K562 (cell line): Measurements from ENCODE around the gene B3GALT6. TPM values are rescaled to one million over a fixed set of nuclear protein-coding genes. Genes with fewer than 3 reads are reported as not detected.
A peak's percentile ranks its signal among the peaks of the same experiment; 100 is the strongest.

Source experiments
- ATAC-seq: fragments of 200-7000 bp; cut with Tn5 transposase; 3 replicates; pipeline ENCODE4 v1.9.1; 2020; ENCODE audit warnings: moderate library complexity
- BruUV-seq: library from RNA; stranded (reverse); fragments of 400-500 nt; replicated peaks from 2 replicates; lab custom pipeline; 2021; lab: Mats Ljungman, UMichigan
- CTCF ChIA-PET: fragments of 300-600 bp; formaldehyde crosslinking; extraction: SDS; loops from one replicate; lab custom pipeline; 2021; ENCODE audit warnings: low intra/inter-chr PET ratio; lab: Yijun Ruan, JAX
- POLR2A ChIA-PET: fragments of 300-600, 350-650 bp; sonication (Branson Sonifier 250); formaldehyde crosslinking; extraction: SDS; loops from one replicate; lab custom pipeline; 2021; ENCODE audit warnings: antibody characterized with exemption, inconsistent platforms; lab: Yijun Ruan, JAX
- DNase-seq, 4 experiments: peaks; one replicate each; pipeline versions ENCODE4 v3.0.0 to v3.0.0-alpha.2; 2011 to 2018; ENCODE audit warnings: low spot score in 3 of 4, mixed read lengths in 3 of 4; ENCODE audit errors: extremely low read depth in 1 of 4
- FAIRE-seq: peaks from 2 replicates; lab custom pipeline; 2011; peaks lifted over from hg19 to GRCh38; lab: Jason Lieb, UNC
- H2AFZ ChIP-seq: 2 replicates; pipeline ENCODE4 v1.6.0; 2011; ENCODE audit warnings: low read depth, low read length, control low read depth, inconsistent platforms
- H3K27ac ChIP-seq: fragments of 200-600 bp; 3 replicates; pipeline ENCODE4 v1.8.0; 2011; ENCODE audit warnings: low read depth, mild to moderate bottlenecking, control low read depth, inconsistent platforms, low read length, moderate library complexity, mixed read lengths; ENCODE audit errors: extremely low read depth
- H3K27me3 ChIP-seq, 2 experiments: fragments of 300-600 bp in 1 of 2; 2 replicates in 1 of 2; 3 replicates in 1 of 2; pipeline versions ENCODE4 v1.6.0 to v1.8.0; 2011; ENCODE audit warnings: inconsistent platforms in 2 of 2, low read length in 2 of 2, mild to moderate bottlenecking in 1 of 2, mixed read lengths in 1 of 2, moderate library complexity in 1 of 2; ENCODE audit not compliant: control insufficient read depth in 2 of 2, insufficient read depth in 2 of 2
- H3K36me3 ChIP-seq: fragments of 300-600 bp; 3 replicates; pipeline ENCODE4 v1.8.0; 2011; ENCODE audit warnings: mild to moderate bottlenecking, low read length, inconsistent platforms; ENCODE audit not compliant: control insufficient read depth, insufficient read depth
- H3K4me1 ChIP-seq, 2 experiments: fragments of 200-600 bp in 1 of 2; replicated peaks in 1 of 2; 2 replicates in 1 of 2; 3 replicates in 1 of 2; pipeline versions ENCODE4 v1.5.1 to v1.8.0; 2011; ENCODE audit warnings: inconsistent platforms in 2 of 2, low read length in 2 of 2, mild to moderate bottlenecking in 1 of 2, mixed read lengths in 1 of 2, moderate library complexity in 1 of 2; ENCODE audit not compliant: control insufficient read depth in 2 of 2, insufficient read depth in 2 of 2
- H3K4me2 ChIP-seq: 2 replicates; pipeline ENCODE4 v1.6.1; 2011; ENCODE audit warnings: low read length, control low read depth, inconsistent platforms, mixed read lengths; ENCODE audit not compliant: insufficient read depth
- H3K4me3 ChIP-seq: fragments of 200-600 bp; sonication (generic), shearing (Covaris generic); 2 replicates; pipeline ENCODE4 v1.5.1; 2016; ENCODE audit warnings: control low read depth, inconsistent platforms
- H3K79me2 ChIP-seq: fragments of 200-600 bp; 3 replicates; pipeline ENCODE4 v1.8.0; 2011; ENCODE audit warnings: low read length, inconsistent platforms; ENCODE audit not compliant: control insufficient read depth, insufficient read depth
- H3K9ac ChIP-seq, 2 experiments: 2 replicates each; pipeline versions ENCODE4 v1.6.0 to v1.6.1; 2011; ENCODE audit warnings: low read depth in 2 of 2, low read length in 2 of 2, control low read depth in 1 of 2, inconsistent platforms in 1 of 2, mild to moderate bottlenecking in 1 of 2, mixed read lengths in 1 of 2; ENCODE audit not compliant: insufficient read depth in 1 of 2
- H3K9me1 ChIP-seq: one replicate; pipeline ENCODE4 v1.6.0; 2011; ENCODE audit warnings: inconsistent platforms, mild to moderate bottlenecking, low read length, moderate library complexity; ENCODE audit not compliant: control insufficient read depth, insufficient read depth
- H3K9me3 ChIP-seq: replicated peaks from 2 replicates; pipeline ENCODE4 v1.5.1; 2011; ENCODE audit warnings: low read depth, low read length, inconsistent platforms; ENCODE audit not compliant: control insufficient read depth, insufficient read depth
- H4K20me1 ChIP-seq: replicated peaks from 2 replicates; pipeline ENCODE4 v1.6.1; 2011; ENCODE audit warnings: low read length, inconsistent platforms, mixed read lengths; ENCODE audit not compliant: control insufficient read depth, insufficient read depth
- EP300 ChIP-seq: IDR thresholded peaks from 2 replicates; pipeline ENCODE4 v1.6.1; 2012; ENCODE audit warnings: low read length, improper control_type of control experiment
- FOXP1 ChIP-seq: sonication (generic); formaldehyde crosslinking; IDR thresholded peaks from 2 replicates; pipeline ENCODE4 v1.8.0; 2022; ENCODE audit warnings: mild to moderate bottlenecking, missing genetic modification reagents
- HMGN3 ChIP-seq: IDR thresholded peaks from 2 replicates; pipeline ENCODE4 v1.6.1; 2011; ENCODE audit warnings: borderline replicate concordance, low read depth, mild to moderate bottlenecking, mixed read lengths, low read length; ENCODE audit not compliant: insufficient read length; ENCODE audit errors: extremely low read depth
- MYC ChIP-seq, 2 experiments: fragments of 250-450 bp in 1 of 2; sonication (Bioruptor Pico) in 1 of 2; IDR thresholded peaks; 2 replicates each; pipeline versions ENCODE4 v1.5.1 to v1.6.1; 2012 to 2021; ENCODE audit warnings: low read depth in 2 of 2, borderline replicate concordance in 1 of 2, improper control_type of control experiment in 1 of 2, low read length in 1 of 2, mild to moderate bottlenecking in 1 of 2, moderate library complexity in 1 of 2
- ZNF707 ChIP-seq: fragments of 250-450 bp; sonication (Bioruptor Pico); conservative IDR thresholded peaks from 2 replicates; pipeline ENCODE4 v1.8.0; 2022; ENCODE audit warnings: inconsistent platforms, mild to moderate bottlenecking, moderate library complexity
- WGBS: fragments of 100-300 bp; shearing (Covaris generic); methylation state at CpG from one replicate; pipeline ENCODE4 v1.1.6; 2016; ENCODE audit warnings: low coverage, mixed read lengths; ENCODE audit not compliant: insufficient coverage; ENCODE audit errors: missing lambda C conversion rate; 5-methylcytosine and 5-hydroxymethylcytosine counted together
- in situ Hi-C: fragments of 300-500 bp; cut with MboI; formaldehyde crosslinking; loops from 4 replicates; pipeline ENCODE4 v1.15.0; 2018; ENCODE audit warnings: inconsistent platforms, mixed read lengths
- intact Hi-C: fragments of 100-400 bp; cut with micrococcal nuclease; formaldehyde crosslinking; loops from 2 replicates; pipeline ENCODE4 v1.14.2; 2022
- polyA plus RNA-seq, 8 experiments: library from polyadenylated mRNA; depleted of rRNA in 4 of 8; stranded (reverse) in 5 of 8; unstranded in 3 of 8; fragments of >200 nt; fragmentation: Nextera tagmentation in 2 of 8; fragmentation: Illumina TruSeq in 1 of 8; extraction: Ambion mirVana in 2 of 8; extraction: Trizol in 1 of 8; gene quantifications; 2 replicates each; pipeline versions ENCODE4 v1.2.1 to v1.2.3, GENCODE V29; 2011 to 2014; ENCODE audit warnings: inconsistent platforms in 1 of 8, missing spikeins in 1 of 8
- total RNA-seq, 7 experiments: library from RNA; depleted of rRNA in 6 of 7; stranded (reverse); fragments of >200 nt in 6 of 7; fragmentation: Illumina TruSeq in 2 of 7; extraction: Trizol in 2 of 7; gene quantifications; 2 replicates each; pipeline versions ENCODE4 v1.2.1 to v1.2.3, GENCODE V29; 2011 to 2021; ENCODE audit warnings: low replicate concordance in 1 of 7
- TF ChIP-seq, protein P1 (sequence below), 2 experiments: IDR thresholded peaks; 2 replicates each; pipeline ENCODE4 v1.6.1; 2011; ENCODE audit warnings: borderline replicate concordance in 1 of 2, control low read depth in 1 of 2, low read depth in 1 of 2, low read length in 1 of 2, mild to moderate bottlenecking in 1 of 2, mixed read lengths in 1 of 2, moderate library complexity in 1 of 2; ENCODE audit not compliant: insufficient read depth in 1 of 2, insufficient read length in 1 of 2, poor library complexity in 1 of 2, severe bottlenecking in 1 of 2; ENCODE audit errors: extremely low read depth in 1 of 2
- TF ChIP-seq, protein P2 (sequence below): sonication (generic); formaldehyde crosslinking; IDR thresholded peaks from 2 replicates; pipeline ENCODE4 v1.8.1; 2023; ENCODE audit warnings: mild to moderate bottlenecking, missing genetic modification reagents

Gene B3GALT6
- total and polyA plus RNA-seq, 9 of the 15 experiments (the other 6 are each of a cell fraction or from before 2014, with no cell fraction given): 0.68 to 29.8 (median 9.9) TPM

DNA sequence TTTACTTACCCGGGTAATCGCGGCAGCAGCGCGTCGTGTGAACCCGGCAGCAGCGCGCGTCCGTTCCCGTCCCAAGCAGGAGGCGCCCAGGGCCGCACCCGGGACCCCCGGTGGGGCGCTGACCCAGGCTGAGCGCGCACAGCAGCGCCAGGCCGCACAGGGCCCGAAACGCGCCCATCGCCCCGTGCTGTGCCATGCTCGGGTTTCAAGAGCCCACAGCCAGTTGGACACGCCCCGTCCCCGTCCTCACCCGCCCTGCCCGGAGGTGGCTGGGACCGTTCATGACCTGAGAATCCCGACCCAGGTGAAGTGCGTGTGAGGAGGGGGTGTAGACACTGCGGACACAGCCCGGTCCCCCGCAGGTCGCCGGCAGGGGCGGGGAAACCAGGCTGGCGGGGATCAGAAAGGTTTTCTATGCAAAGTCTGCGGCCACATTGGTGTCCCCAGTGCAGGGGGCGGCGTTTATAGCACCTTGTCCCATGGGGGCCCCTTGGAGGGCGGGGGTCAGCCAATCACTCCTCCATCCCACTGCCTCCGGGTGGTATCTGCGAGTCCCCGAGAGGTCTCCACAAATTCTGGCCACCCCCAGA, 25.6 kb upstream of the B3GALT6 start, which contains the start of gene TNFRSF18:
TSS of gene TNFRSF18 (minus strand) at position 217 of the 590 bp plus-strand sequence. CDS start at position 196, 21 bp downstream.
- Histone ChIP-seq H3K9ac (0 out of 4 replicates have a peak within 1 kb of the TSS, but pooled peaks of 1 of the 2 experiments have one; percentile 55), H3K4me1 (peaks cover 13 to 91% of the 10 kb centered on the region in 2 experiments; a peak in 4 of 5 replicates), H3K4me2 (no peak within 1 kb of the TSS), H2AFZ (no peak within 1 kb of the TSS), H3K9me3 (no peaks in the 10 kb centered on the region), H3K27ac (no peak within 1 kb of the TSS), H3K36me3 (no peaks in the 10 kb centered on the region), H3K79me2 (no peaks in the 10 kb centered on the region), H3K9me1 (no peaks in the 10 kb centered on the region), H3K27me3 (no peaks in the 10 kb centered on the region), H3K4me3 (no peak within 1 kb of the TSS), H4K20me1 (no peaks in the 10 kb centered on the region)
- ATAC-seq (no peak), FAIRE-seq (no peak), DNase-seq (no peak)
- TF ChIP-seq EP300 (no peak), HMGN3 (no peak), FOXP1 (no peak), ZNF707 (CRISPR knock-in tag) (no peak), MYC (IDR thresholded peaks at IDR 0.05; ENCODE audit: low read depth, low read length) (no peak), MYC (CRISPR knock-in tag; IDR thresholded peaks at IDR 0.05; ENCODE audit: borderline replicate concordance, low read depth) (no peak)
- TF ChIP-seq, protein P1, sequence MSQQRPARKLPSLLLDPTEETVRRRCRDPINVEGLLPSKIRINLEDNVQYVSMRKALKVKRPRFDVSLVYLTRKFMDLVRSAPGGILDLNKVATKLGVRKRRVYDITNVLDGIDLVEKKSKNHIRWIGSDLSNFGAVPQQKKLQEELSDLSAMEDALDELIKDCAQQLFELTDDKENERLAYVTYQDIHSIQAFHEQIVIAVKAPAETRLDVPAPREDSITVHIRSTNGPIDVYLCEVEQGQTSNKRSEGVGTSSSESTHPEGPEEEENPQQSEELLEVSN (IDR thresholded peaks at IDR 0.05; ENCODE audit: borderline replicate concordance in 1 of 2, extremely low read depth in 1 of 2, insufficient read depth in 1 of 2, insufficient read length in 1 of 2, low read depth in 1 of 2, low read length in 1 of 2, poor library complexity in 1 of 2, severe bottlenecking in 1 of 2): no peak
- TF ChIP-seq, protein P2, sequence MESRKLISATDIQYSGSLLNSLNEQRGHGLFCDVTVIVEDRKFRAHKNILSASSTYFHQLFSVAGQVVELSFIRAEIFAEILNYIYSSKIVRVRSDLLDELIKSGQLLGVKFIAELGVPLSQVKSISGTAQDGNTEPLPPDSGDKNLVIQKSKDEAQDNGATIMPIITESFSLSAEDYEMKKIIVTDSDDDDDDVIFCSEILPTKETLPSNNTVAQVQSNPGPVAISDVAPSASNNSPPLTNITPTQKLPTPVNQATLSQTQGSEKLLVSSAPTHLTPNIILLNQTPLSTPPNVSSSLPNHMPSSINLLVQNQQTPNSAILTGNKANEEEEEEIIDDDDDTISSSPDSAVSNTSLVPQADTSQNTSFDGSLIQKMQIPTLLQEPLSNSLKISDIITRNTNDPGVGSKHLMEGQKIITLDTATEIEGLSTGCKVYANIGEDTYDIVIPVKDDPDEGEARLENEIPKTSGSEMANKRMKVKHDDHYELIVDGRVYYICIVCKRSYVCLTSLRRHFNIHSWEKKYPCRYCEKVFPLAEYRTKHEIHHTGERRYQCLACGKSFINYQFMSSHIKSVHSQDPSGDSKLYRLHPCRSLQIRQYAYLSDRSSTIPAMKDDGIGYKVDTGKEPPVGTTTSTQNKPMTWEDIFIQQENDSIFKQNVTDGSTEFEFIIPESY (CRISPR knock-in tag): peak; percentile 40; the same call in 1 of the 2 replicates
- no TSS peak for BruUV-seq
- POLR2A ChIA-PET: interaction anchor here (0.6 kb wide), 2 partner anchors 67 to 224 kb away, joined by 3 to 4 read pairs; partner anchors contain the start of gene UBE2J2
- CTCF ChIA-PET: no interaction called here
- intact Hi-C loops: loop anchor here (5.0 kb wide), 1 partner anchor 84 kb away; no protein-coding TSS in a partner anchor
- in situ Hi-C loops: no loop called here
- 44% methylated on average over 35 of the region's 49 CpGs for WGBS
